Gastroesophageal sphincter (tissue), 3 donors: ENCODE data around the gene AP4S1.

ENCODE experiments used
- POLR2A ChIP-seq, 2 donors: fragments of 450-650 bp; IDR thresholded peaks; one replicate each; pipeline ENCODE4 v1.6.1; 2017; ENCODE audit warnings: antibody characterized with exemption in 2 of 2, mild to moderate bottlenecking in 2 of 2, moderate library complexity in 1 of 2
- POLR2AphosphoS5 ChIP-seq: sonication (generic); formaldehyde crosslinking; IDR thresholded peaks from one replicate; pipeline ENCODE4 v1.6.1; 2017; ENCODE audit warnings: antibody characterized with exemption
- TF ChIP-seq, protein P1 (sequence below), 4 experiments: fragments of 200-600 bp in 2 of 4; fragments of 450-650 bp in 2 of 4; sonication (generic) in 1 of 4; IDR thresholded peaks; one replicate each; pipeline ENCODE4 v1.5.1; 2017 to 2019; ENCODE audit warnings: antibody characterized with exemption in 4 of 4, mild to moderate bottlenecking in 2 of 4, moderate library complexity in 2 of 4

DNA sequence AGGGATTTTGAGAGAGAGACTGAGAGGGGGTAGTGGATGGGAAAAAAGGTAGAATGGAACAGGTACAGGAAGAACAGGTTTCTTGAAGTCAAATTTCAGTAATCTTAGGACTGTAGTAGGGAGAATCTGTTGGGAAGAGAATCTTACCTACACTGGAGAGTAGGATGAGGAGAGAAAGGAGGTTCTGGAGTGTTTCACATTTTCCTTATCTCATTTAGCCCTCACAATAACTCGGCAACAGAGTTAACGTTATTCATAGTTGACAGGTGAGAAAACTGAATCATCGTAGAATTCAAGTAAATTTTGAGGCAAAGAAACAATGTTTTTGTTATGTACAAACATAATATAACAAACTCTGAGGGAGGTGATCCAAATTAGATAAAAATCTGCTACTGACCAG lies 17.9 kb downstream of the AP4S1 start:
- TF ChIP-seq, protein P1, sequence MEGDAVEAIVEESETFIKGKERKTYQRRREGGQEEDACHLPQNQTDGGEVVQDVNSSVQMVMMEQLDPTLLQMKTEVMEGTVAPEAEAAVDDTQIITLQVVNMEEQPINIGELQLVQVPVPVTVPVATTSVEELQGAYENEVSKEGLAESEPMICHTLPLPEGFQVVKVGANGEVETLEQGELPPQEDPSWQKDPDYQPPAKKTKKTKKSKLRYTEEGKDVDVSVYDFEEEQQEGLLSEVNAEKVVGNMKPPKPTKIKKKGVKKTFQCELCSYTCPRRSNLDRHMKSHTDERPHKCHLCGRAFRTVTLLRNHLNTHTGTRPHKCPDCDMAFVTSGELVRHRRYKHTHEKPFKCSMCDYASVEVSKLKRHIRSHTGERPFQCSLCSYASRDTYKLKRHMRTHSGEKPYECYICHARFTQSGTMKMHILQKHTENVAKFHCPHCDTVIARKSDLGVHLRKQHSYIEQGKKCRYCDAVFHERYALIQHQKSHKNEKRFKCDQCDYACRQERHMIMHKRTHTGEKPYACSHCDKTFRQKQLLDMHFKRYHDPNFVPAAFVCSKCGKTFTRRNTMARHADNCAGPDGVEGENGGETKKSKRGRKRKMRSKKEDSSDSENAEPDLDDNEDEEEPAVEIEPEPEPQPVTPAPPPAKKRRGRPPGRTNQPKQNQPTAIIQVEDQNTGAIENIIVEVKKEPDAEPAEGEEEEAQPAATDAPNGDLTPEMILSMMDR (IDR thresholded peaks at IDR 0.05), result no peak
- TF ChIP-seq POLR2AphosphoS5 (no peak), POLR2A (IDR thresholded peaks at IDR 0.05) (no peak)
